Brain microvascular endothelial cell (primary cell): Measurements from ENCODE around the gene CEMIP2.
A peak's percentile ranks its signal among the peaks of the same experiment; 100 is the strongest.

Source experiments
- DNase-seq: peaks from one replicate; pipeline ENCODE4 v3.0.0-alpha.2; 2020
- H3K27ac ChIP-seq: fragments of 250-450 bp; sonication (Bioruptor Pico); 2 replicates; pipeline ENCODE4 v1.5.1; 2020; ENCODE audit warnings: mild to moderate bottlenecking, moderate library complexity
- H3K27me3 ChIP-seq: fragments of 250-450 bp; sonication (Bioruptor Pico); replicated peaks from 2 replicates; pipeline ENCODE4 v1.5.1; 2020; ENCODE audit warnings: mild to moderate bottlenecking
- H3K36me3 ChIP-seq: fragments of 250-450 bp; sonication (Bioruptor Pico); replicated peaks from 2 replicates; pipeline ENCODE4 v1.5.1; 2020; ENCODE audit warnings: mild to moderate bottlenecking
- H3K4me3 ChIP-seq: 2 replicates; pipeline ENCODE4 v1.5.1; 2011; ENCODE audit warnings: low read depth, mild to moderate bottlenecking, control low read depth, low read length, moderate library complexity
- in situ Hi-C: cut with HindIII; loops from 2 replicates; pipeline ENCODE4 v1.10.0; 2017; ENCODE audit warnings: low sequenced_read_pairs, low pct_ligation_motif_present
- TF ChIP-seq, protein P1 (sequence below): IDR thresholded peaks from 2 replicates; pipeline ENCODE4 v1.5.1; 2011; ENCODE audit warnings: low read depth, mild to moderate bottlenecking, moderate library complexity, low read length, control low read depth, inconsistent platforms; ENCODE audit errors: missing control alignments

CEMIP2 gene

DNA sequence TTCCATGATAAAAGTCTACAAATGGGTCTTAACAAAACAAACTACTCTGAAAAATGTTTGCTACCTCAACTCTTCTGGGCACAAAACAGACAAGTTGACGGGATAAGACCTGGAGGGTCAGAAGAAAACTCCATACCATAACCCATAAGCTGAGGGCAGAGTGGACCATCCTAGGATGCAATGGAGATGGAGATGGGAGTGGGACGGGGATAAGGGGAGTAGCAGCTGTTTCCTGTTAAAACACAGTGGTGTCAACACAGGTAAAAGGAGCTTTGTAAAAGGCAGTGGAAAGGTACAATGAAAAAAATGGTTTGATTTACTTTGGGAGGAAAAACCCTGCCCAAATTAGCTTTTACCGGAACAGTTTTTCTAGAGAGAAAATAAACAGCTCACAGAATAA is 41.6 kb downstream of the CEMIP2 start:
- in situ Hi-C loops = no loop called here

GRCh38 chr9:71725590-71726338 is 42.5 kb downstream of the CEMIP2 start:
- in situ Hi-C loops = no loop called here
- Histone ChIP-seq H3K27ac (no peak overlapping the region), H3K36me3 (peaks cover 17% of the 10 kb centered on the region), H3K4me3 (no peak overlapping the region), H3K27me3 (no peaks in the 10 kb centered on the region)
- TF ChIP-seq, protein P1, sequence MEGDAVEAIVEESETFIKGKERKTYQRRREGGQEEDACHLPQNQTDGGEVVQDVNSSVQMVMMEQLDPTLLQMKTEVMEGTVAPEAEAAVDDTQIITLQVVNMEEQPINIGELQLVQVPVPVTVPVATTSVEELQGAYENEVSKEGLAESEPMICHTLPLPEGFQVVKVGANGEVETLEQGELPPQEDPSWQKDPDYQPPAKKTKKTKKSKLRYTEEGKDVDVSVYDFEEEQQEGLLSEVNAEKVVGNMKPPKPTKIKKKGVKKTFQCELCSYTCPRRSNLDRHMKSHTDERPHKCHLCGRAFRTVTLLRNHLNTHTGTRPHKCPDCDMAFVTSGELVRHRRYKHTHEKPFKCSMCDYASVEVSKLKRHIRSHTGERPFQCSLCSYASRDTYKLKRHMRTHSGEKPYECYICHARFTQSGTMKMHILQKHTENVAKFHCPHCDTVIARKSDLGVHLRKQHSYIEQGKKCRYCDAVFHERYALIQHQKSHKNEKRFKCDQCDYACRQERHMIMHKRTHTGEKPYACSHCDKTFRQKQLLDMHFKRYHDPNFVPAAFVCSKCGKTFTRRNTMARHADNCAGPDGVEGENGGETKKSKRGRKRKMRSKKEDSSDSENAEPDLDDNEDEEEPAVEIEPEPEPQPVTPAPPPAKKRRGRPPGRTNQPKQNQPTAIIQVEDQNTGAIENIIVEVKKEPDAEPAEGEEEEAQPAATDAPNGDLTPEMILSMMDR = no peak
- DNase-seq = peak; percentile 34

More for the DNA sequence above, 41.6 kb downstream of the CEMIP2 start:
- Histone ChIP-seq H3K4me3 (no peak overlapping the region), H3K27ac (no peak overlapping the region), H3K27me3 (no peaks in the 10 kb centered on the region), H3K36me3 (peaks cover 17% of the 10 kb centered on the region)
- DNase-seq = no peak
- TF ChIP-seq, protein P1 = no peak

DNA sequence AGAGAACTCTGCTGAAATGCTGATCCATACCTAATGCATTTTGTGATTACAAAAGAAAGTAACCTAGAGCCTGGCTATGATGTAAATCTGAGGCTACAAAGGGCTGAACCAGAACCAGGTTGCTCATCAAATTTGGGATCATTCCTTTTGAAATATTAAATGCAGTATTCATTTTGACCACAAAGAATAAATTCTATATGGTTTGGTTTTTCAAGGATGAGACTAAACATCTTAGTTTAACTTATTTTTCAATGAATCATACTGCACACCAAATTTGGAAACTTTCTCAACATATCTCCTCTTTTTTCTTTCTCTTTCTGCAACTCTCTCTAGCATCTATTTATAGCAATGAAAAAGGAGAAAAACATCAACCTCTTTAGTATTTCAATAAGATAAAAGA is 46.5 kb downstream of the CEMIP2 start:
- in situ Hi-C loops = no loop called here
- TF ChIP-seq, protein P1 = no peak
- Histone ChIP-seq H3K36me3 (peaks cover 13% of the 10 kb centered on the region), H3K27me3 (no peaks in the 10 kb centered on the region), H3K27ac (no peak overlapping the region), H3K4me3 (no peak overlapping the region)
- no peak for DNase-seq

DNA sequence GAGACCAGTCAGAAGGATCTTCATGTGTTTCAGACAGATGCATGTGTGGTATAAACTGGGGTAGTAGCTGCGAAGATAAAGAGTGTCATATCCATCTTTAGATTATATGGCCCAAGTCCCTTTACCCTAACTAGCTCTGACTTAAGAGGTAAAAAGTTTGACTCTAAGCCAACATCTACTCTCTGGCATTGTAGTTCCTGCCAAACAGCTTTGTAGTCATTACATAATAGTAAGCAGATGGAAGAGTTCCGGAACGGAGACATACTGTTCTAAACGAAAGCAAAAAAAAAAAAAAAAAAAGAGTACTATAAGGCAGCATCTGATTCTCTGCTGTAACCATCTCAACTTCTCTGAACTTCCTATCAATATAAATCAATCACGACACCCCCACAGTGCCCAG is 48.8 kb downstream of the CEMIP2 start:
- in situ Hi-C loops = no loop called here
- H3K4me3 ChIP-seq = no peak overlapping the region
- TF ChIP-seq, protein P1 = no peak
- H3K27ac ChIP-seq = no peak overlapping the region
- no peak for DNase-seq
- peaks cover 5% of the 10 kb centered on the region for H3K36me3 ChIP-seq
- H3K27me3 ChIP-seq = no peaks in the 10 kb centered on the region

DNA sequence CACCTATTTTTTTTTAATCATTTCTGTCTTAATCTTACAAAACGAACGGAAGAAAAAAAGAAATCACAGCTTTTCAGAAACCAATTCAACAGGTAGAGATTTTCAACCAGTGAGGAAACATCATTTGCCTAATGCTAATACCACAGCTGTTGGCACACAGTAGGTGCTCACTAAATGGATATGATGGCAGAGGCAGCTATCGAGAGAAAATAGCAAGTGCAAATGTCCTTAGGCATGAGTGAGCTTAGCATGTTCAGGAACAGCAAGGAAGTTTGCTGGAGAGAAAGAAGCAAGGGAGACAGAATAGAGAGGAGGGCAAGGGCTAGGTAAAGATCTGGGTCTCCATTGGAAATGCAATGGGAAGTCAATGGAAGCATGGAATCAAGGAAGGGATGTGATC is 49.2 kb downstream of the CEMIP2 start:
- Histone ChIP-seq H3K36me3 (peaks cover 5% of the 10 kb centered on the region), H3K27ac (no peak overlapping the region), H3K27me3 (no peaks in the 10 kb centered on the region), H3K4me3 (no peak overlapping the region)
- no peak for DNase-seq
- TF ChIP-seq, protein P1 = no peak
- in situ Hi-C loops = no loop called here
